BJ (cell line): ENCODE results near the gene A4GALT. TPM values are rescaled to one million over a fixed set of nuclear protein-coding genes. Genes with fewer than 3 reads are reported as not detected.

ENCODE experiments used
- CTCF ChIA-PET: fragments of 350-600 bp; formaldehyde crosslinking; extraction: SDS; loops from one replicate; lab custom pipeline; 2021; ENCODE audit warnings: antibody characterized with exemption, inconsistent platforms; lab: Yijun Ruan, JAX
- POLR2A ChIA-PET: fragments of 300-600 bp; sonication (Branson Sonifier 250); formaldehyde crosslinking; extraction: SDS; loops from one replicate; lab custom pipeline; 2021; ENCODE audit warnings: antibody characterized with exemption; lab: Charles Lee
- DNase-seq: peaks from one replicate; pipeline ENCODE4 v3.0.0-alpha.2; 2011; ENCODE audit warnings: low read depth
- H3K27me3 ChIP-seq: 2 replicates; pipeline ENCODE4 v1.6.0; 2011; ENCODE audit warnings: low read length; ENCODE audit not compliant: control insufficient read depth, insufficient read depth
- H3K36me3 ChIP-seq: 2 replicates; pipeline ENCODE4 v1.5.1; 2011; ENCODE audit warnings: low read length; ENCODE audit not compliant: control insufficient read depth, insufficient read depth
- H3K4me3 ChIP-seq: 2 replicates; pipeline ENCODE4 v1.5.1; 2011; ENCODE audit warnings: low read depth, mild to moderate bottlenecking, control low read depth, low read length
- polyA plus RNA-seq: library from polyadenylated mRNA; depleted of rRNA; stranded (reverse); fragments of >200 nt; gene quantifications from 2 replicates; pipeline ENCODE4 v1.2.3, GENCODE V29; 2011
- TF ChIP-seq, protein P1 (sequence below): IDR thresholded peaks from 2 replicates; pipeline ENCODE4 v1.5.1; 2011; ENCODE audit warnings: low read depth, mild to moderate bottlenecking, control low read depth, inconsistent platforms, low read length, moderate library complexity; ENCODE audit not compliant: insufficient read depth

The A4GALT gene
- polyA plus RNA-seq, 1 experiment = 6.7 TPM

- ChIA-PET CTCF (interaction anchor here (0.6 kb wide), 1 partner anchor 85 kb away, joined by 3 read pairs; no protein-coding TSS in a partner anchor), POLR2A (no interaction called here)
- Histone ChIP-seq H3K4me3 (no peak overlapping the region), H3K36me3 (no peaks in the 10 kb centered on the region; the same call in 1 of the 2 replicates), H3K27me3 (no peaks in the 10 kb centered on the region)
- TF ChIP-seq, protein P1, sequence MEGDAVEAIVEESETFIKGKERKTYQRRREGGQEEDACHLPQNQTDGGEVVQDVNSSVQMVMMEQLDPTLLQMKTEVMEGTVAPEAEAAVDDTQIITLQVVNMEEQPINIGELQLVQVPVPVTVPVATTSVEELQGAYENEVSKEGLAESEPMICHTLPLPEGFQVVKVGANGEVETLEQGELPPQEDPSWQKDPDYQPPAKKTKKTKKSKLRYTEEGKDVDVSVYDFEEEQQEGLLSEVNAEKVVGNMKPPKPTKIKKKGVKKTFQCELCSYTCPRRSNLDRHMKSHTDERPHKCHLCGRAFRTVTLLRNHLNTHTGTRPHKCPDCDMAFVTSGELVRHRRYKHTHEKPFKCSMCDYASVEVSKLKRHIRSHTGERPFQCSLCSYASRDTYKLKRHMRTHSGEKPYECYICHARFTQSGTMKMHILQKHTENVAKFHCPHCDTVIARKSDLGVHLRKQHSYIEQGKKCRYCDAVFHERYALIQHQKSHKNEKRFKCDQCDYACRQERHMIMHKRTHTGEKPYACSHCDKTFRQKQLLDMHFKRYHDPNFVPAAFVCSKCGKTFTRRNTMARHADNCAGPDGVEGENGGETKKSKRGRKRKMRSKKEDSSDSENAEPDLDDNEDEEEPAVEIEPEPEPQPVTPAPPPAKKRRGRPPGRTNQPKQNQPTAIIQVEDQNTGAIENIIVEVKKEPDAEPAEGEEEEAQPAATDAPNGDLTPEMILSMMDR = no peak
- DNase-seq = no peak
Observed at GRCh38 chr22:42716649-42717127, 4.0 kb downstream of the A4GALT start.

DNA sequence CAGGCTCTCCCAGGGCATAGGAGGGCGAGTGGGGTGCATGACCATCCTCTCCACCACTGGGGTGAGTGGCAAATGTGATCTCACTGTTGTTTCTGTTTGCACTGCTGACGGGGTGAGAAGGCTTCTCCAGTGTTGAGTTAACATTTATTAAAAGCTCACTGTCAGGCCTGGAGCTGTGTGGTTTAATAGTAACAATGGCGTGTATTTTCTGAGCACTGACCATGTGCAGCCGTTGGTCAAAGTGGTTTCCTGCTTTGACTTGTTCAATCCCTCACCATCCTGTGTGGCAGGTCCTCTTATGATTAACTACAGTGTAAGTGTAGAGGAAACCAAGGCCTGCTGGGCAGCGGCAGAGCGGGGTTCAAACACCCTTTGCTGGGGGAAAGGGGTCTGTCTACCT, 4.4 kb downstream of the A4GALT start:
- H3K27me3 ChIP-seq = no peaks in the 10 kb centered on the region
- DNase-seq = no peak
- POLR2A ChIA-PET = no interaction called here
- CTCF ChIA-PET = no interaction called here
- TF ChIP-seq, protein P1 = no peak
- H3K4me3 ChIP-seq = no peak overlapping the region
- no peaks in the 10 kb centered on the region; the same call in 1 of the 2 replicates for H3K36me3 ChIP-seq

- POLR2A ChIA-PET = no interaction called here
- DNase-seq = no peak
Observed at GRCh38 chr22:42714768-42715390, 5.8 kb downstream of the A4GALT start.

GRCh38 chr22:42714308-42714707, 6.4 kb downstream of the A4GALT start:
- CTCF ChIA-PET = no interaction called here
- POLR2A ChIA-PET = no interaction called here
- H3K27me3 ChIP-seq = no peaks in the 10 kb centered on the region

More at GRCh38 chr22:42714768-42715390, 5.8 kb downstream of the A4GALT start:
- CTCF ChIA-PET = no interaction called here
- Histone ChIP-seq H3K36me3 (no peaks in the 10 kb centered on the region; the same call in 1 of the 2 replicates), H3K27me3 (no peaks in the 10 kb centered on the region), H3K4me3 (no peak overlapping the region)
- TF ChIP-seq, protein P1 = no peak

More at GRCh38 chr22:42714308-42714707, 6.4 kb downstream of the A4GALT start:
- no peak for DNase-seq
- Histone ChIP-seq H3K36me3 (no peaks in the 10 kb centered on the region; the same call in 1 of the 2 replicates), H3K4me3 (no peak overlapping the region)
- TF ChIP-seq, protein P1 = no peak
